HCT116 (cell line): ENCODE results near the gene TRABD. TPM values are rescaled to one million over a fixed set of nuclear protein-coding genes. Genes with fewer than 3 reads are reported as not detected.
A peak's percentile ranks its signal among the peaks of the same experiment; 100 is the strongest.

Experiments used
- ATAC-seq: fragments of 200-7000 bp; cut with Tn5 transposase; 2 replicates; pipeline ENCODE4 v1.9.1; 2020; ENCODE audit warnings: mild to moderate bottlenecking, moderate library complexity
- BruUV-seq: library from RNA; stranded (reverse); fragments of 400-500 nt; replicated peaks from 2 replicates; lab custom pipeline; 2021; lab: Mats Ljungman, UMichigan
- CTCF ChIA-PET: fragments of 300-600 bp; sonication (Branson Sonifier 250); formaldehyde crosslinking; loops from one replicate; lab custom pipeline; 2021; ENCODE audit warnings: antibody characterized with exemption; lab: Charles Lee
- POLR2A ChIA-PET: fragments of 300-600, 350-600 bp; sonication (Branson Sonifier 250); formaldehyde crosslinking; loops from one replicate; lab custom pipeline; 2021; ENCODE audit warnings: antibody characterized with exemption; lab: Charles Lee
- RAD21 ChIA-PET, 2 experiments: fragments of 300-600 bp; sonication (Branson Sonifier 250); formaldehyde crosslinking; loops; one replicate each; lab custom pipeline; 2023; ENCODE audit warnings: low total read pairs in 2 of 2; ENCODE audit not compliant: uncharacterized antibody in 2 of 2, unreplicated experiment in 2 of 2, low non-redundant PET in 1 of 2; lab: Charles Lee
- DNase-seq: peaks from one replicate; pipeline ENCODE4 v3.0.0-alpha.2; 2010; ENCODE audit warnings: low read depth, low spot score
- H2AFZ ChIP-seq: fragments of 200-600 bp; shearing (Covaris generic), sonication (generic); 2 replicates; pipeline ENCODE4 v1.6.1; 2017; ENCODE audit warnings: low read depth, mixed run types, mixed read lengths, antibody characterized with exemption, low read length; ENCODE audit not compliant: poor library complexity, severe bottlenecking
- H3K27ac ChIP-seq: 2 replicates; pipeline ENCODE4 v1.5.1; 2012; ENCODE audit warnings: low read depth, low read length
- H3K27me3 ChIP-seq: fragments of 200-600 bp; sonication (generic); 2 replicates; pipeline ENCODE4 v1.6.1; 2016; ENCODE audit warnings: mixed run types, low read length, mixed read lengths; ENCODE audit not compliant: insufficient read depth
- H3K36me3 ChIP-seq, 2 experiments: fragments of 200-500 bp in 1 of 2; fragments of 200-600 bp in 1 of 2; sonication (Bioruptor generic) in 1 of 2; sonication (generic) in 1 of 2; 2 replicates each; pipeline versions ENCODE4 v1.5.1 to v1.6.1; 2014 to 2016; ENCODE audit warnings: low read length in 2 of 2, inconsistent platforms in 1 of 2, mixed read lengths in 1 of 2, mixed run types in 1 of 2; ENCODE audit not compliant: insufficient read depth in 2 of 2, control insufficient read depth in 1 of 2
- H3K4me1 ChIP-seq, 2 experiments: fragments of 200-600 bp in 1 of 2; sonication (generic) in 1 of 2; 2 replicates each; pipeline versions ENCODE4 v1.5.1 to v1.6.1; 2012 to 2017; ENCODE audit warnings: low read length in 2 of 2, inconsistent platforms in 1 of 2, mild to moderate bottlenecking in 1 of 2, mixed read lengths in 1 of 2, mixed run types in 1 of 2, moderate library complexity in 1 of 2; ENCODE audit not compliant: insufficient read depth in 2 of 2, control insufficient read depth in 1 of 2
- H3K4me2 ChIP-seq: fragments of 200-600 bp; sonication (generic); 2 replicates; pipeline ENCODE4 v1.6.1; 2017; ENCODE audit warnings: mixed run types, low read length, mixed read lengths
- H3K4me3 ChIP-seq, 2 experiments: fragments of 200-600 bp in 1 of 2; sonication (generic) in 1 of 2; replicated peaks in 1 of 2; 2 replicates each; pipeline ENCODE4 v1.5.1; 2011 to 2016; ENCODE audit warnings: low read length in 2 of 2, control low read depth in 1 of 2, low read depth in 1 of 2, mild to moderate bottlenecking in 1 of 2, mixed read lengths in 1 of 2, mixed run types in 1 of 2
- H3K79me2 ChIP-seq: fragments of 200-600 bp; sonication (generic); 2 replicates; pipeline ENCODE4 v1.6.1; 2017; ENCODE audit warnings: mild to moderate bottlenecking, mixed run types, low read length, moderate library complexity, mixed read lengths; ENCODE audit not compliant: insufficient read depth
- H3K9ac ChIP-seq: fragments of 200-600 bp; sonication (generic); 2 replicates; pipeline ENCODE4 v1.6.1; 2016; ENCODE audit warnings: low read length, mixed read lengths
- H3K9me2 ChIP-seq: fragments of 200-600 bp; sonication (generic), shearing (Covaris generic); 2 replicates; pipeline ENCODE4 v1.6.1; 2017; ENCODE audit warnings: mixed run types, mild to moderate bottlenecking, moderate library complexity; ENCODE audit not compliant: insufficient read depth
- H3K9me3 ChIP-seq, 2 experiments: fragments of 200-500 bp in 1 of 2; fragments of 200-600 bp in 1 of 2; sonication (Bioruptor generic) in 1 of 2; sonication (generic) in 1 of 2; 2 replicates each; pipeline ENCODE4 v1.6.1; 2014 to 2017; ENCODE audit warnings: low read length in 2 of 2, mixed read lengths in 2 of 2, inconsistent platforms in 1 of 2, low read depth in 1 of 2, mild to moderate bottlenecking in 1 of 2, mixed run types in 1 of 2, moderate library complexity in 1 of 2; ENCODE audit not compliant: control insufficient read depth in 1 of 2, insufficient read depth in 1 of 2
- H4K20me1 ChIP-seq: fragments of 200-600 bp; sonication (generic), shearing (Covaris generic); 2 replicates; pipeline ENCODE4 v1.6.1; 2017; ENCODE audit warnings: mixed run types, mild to moderate bottlenecking, moderate library complexity; ENCODE audit not compliant: insufficient read depth
- EGR1 ChIP-seq: IDR thresholded peaks from 2 replicates; pipeline ENCODE4 v1.6.1; 2012; ENCODE audit warnings: low read depth
- TCF7L2 ChIP-seq: IDR thresholded peaks from 2 replicates; pipeline ENCODE4 v1.7.0; 2011; ENCODE audit warnings: borderline replicate concordance, inconsistent platforms; ENCODE audit not compliant: insufficient read depth, insufficient read length; ENCODE audit errors: extremely low read depth
- ZNF274 ChIP-seq: fragments of 200-500 bp; sonication (Bioruptor generic); IDR thresholded peaks from 2 replicates; pipeline ENCODE4 v1.6.1; 2014; ENCODE audit warnings: mild to moderate bottlenecking, low read depth, low read length, inconsistent platforms
- intact Hi-C: fragments of 100-400 bp; cut with micrococcal nuclease; formaldehyde crosslinking; loops from 2 replicates; pipeline ENCODE4 v1.10.0; 2022
- total RNA-seq: library from RNA; stranded (reverse); gene quantifications from one replicate; pipeline ENCODE4 v1.2.1, GENCODE V29; 2021; ENCODE audit not compliant: unreplicated experiment
- TF ChIP-seq, protein P1 (sequence below), 3 experiments: fragments of 200-600 bp in 1 of 3; sonication (generic) in 1 of 3; IDR thresholded peaks in 2 of 3; conservative IDR thresholded peaks in 1 of 3; 2 replicates each; pipeline ENCODE4 v1.5.1; 2012 to 2017; ENCODE audit warnings: low read depth in 2 of 3, low read length in 2 of 3, antibody characterized with exemption in 1 of 3, borderline replicate concordance in 1 of 3, control low read depth in 1 of 3, mild to moderate bottlenecking in 1 of 3, mixed read lengths in 1 of 3, mixed run types in 1 of 3, moderate library complexity in 1 of 3; ENCODE audit not compliant: insufficient read depth in 1 of 3
- TF ChIP-seq, protein P2 (sequence below): IDR thresholded peaks from 2 replicates; pipeline ENCODE4 v1.6.1; 2011; ENCODE audit warnings: mild to moderate bottlenecking, low read length, moderate library complexity; ENCODE audit not compliant: insufficient replicate concordance; ENCODE audit errors: extremely low read depth

TRABD gene
- total RNA-seq, 1 experiment from 2014 or later, result 90.3 TPM

DNA sequence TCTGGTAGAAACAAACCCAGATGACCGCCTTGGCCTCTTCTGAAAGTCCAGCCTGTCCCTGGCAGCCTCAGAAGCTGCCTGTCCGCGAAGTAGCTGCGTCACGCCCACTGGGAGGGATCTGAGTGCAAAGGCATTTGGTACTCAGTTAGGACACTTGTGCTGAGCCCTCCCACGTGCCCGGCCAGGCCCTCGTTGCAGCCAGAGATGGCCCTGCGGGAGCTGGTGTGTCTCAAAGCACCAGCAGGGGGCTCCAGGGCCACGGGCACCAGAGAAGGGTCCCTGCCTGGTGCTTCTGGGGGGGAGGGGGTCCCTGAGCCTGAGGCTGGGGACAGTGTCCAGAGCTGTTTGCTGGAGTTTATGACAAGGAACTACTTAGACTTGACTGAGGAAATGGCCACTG, 20.9 kb downstream of the TRABD start:
- no peaks in the 10 kb centered on the region for H3K27me3 ChIP-seq
- TF ChIP-seq, protein P1, sequence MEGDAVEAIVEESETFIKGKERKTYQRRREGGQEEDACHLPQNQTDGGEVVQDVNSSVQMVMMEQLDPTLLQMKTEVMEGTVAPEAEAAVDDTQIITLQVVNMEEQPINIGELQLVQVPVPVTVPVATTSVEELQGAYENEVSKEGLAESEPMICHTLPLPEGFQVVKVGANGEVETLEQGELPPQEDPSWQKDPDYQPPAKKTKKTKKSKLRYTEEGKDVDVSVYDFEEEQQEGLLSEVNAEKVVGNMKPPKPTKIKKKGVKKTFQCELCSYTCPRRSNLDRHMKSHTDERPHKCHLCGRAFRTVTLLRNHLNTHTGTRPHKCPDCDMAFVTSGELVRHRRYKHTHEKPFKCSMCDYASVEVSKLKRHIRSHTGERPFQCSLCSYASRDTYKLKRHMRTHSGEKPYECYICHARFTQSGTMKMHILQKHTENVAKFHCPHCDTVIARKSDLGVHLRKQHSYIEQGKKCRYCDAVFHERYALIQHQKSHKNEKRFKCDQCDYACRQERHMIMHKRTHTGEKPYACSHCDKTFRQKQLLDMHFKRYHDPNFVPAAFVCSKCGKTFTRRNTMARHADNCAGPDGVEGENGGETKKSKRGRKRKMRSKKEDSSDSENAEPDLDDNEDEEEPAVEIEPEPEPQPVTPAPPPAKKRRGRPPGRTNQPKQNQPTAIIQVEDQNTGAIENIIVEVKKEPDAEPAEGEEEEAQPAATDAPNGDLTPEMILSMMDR (IDR thresholded peaks at IDR 0.05 in 2 of 3, conservative IDR thresholded peaks at IDR 0.05 in 1 of 3; ENCODE audit: borderline replicate concordance in 1 of 3, insufficient read depth in 1 of 3, low read depth in 2 of 3, low read length in 2 of 3), result peak in 2 of 3 experiments; percentile 64 to 71; a peak in 5 of 6 replicates
- TF ChIP-seq, protein P2, sequence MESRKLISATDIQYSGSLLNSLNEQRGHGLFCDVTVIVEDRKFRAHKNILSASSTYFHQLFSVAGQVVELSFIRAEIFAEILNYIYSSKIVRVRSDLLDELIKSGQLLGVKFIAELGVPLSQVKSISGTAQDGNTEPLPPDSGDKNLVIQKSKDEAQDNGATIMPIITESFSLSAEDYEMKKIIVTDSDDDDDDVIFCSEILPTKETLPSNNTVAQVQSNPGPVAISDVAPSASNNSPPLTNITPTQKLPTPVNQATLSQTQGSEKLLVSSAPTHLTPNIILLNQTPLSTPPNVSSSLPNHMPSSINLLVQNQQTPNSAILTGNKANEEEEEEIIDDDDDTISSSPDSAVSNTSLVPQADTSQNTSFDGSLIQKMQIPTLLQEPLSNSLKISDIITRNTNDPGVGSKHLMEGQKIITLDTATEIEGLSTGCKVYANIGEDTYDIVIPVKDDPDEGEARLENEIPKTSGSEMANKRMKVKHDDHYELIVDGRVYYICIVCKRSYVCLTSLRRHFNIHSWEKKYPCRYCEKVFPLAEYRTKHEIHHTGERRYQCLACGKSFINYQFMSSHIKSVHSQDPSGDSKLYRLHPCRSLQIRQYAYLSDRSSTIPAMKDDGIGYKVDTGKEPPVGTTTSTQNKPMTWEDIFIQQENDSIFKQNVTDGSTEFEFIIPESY, result no peak
- TF ChIP-seq EGR1 (no peak), TCF7L2 (no peak), ZNF274 (no peak)
- TF ChIP-seq, all 23 proteins: peak for 1
- H3K9me2 ChIP-seq, result no peaks in the 10 kb centered on the region
- ChIA-PET RAD21 (no interaction called here), POLR2A (no interaction called here), CTCF (interaction anchor here (0.9 kb wide), 1 partner anchor 146 kb away, joined by 3 read pairs; no protein-coding TSS in a partner anchor)
- H4K20me1 ChIP-seq, result no peaks in the 10 kb centered on the region
- H3K4me2 ChIP-seq, result peak overlapping the region; percentile 9; the same call in 1 of the 2 replicates
- H2AFZ ChIP-seq, result no peak overlapping the region
- ATAC-seq, result peak; percentile 73
- no peak for DNase-seq
- peaks cover 8% of the 10 kb centered on the region for H3K79me2 ChIP-seq
- H3K4me1 ChIP-seq, result peaks cover 4 to 23% of the 10 kb centered on the region in 2 experiments
- H3K27ac ChIP-seq, result peak overlapping the region; percentile 8; the same call in 1 of the 2 replicates
- no TSS peak for BruUV-seq
- intact Hi-C loops, result loop anchor here (10.0 kb wide), 1 partner anchor 272 kb away; no protein-coding TSS in a partner anchor
- no peak overlapping the region for H3K4me3 ChIP-seq
- peaks cover 6% of the 10 kb centered on the region in 2 experiments; a peak in 3 of 4 replicates for H3K36me3 ChIP-seq
- no peak overlapping the region for H3K9ac ChIP-seq
- peaks cover 0 to 8% of the 10 kb centered on the region in 2 experiments; a peak in 1 of 4 replicates for H3K9me3 ChIP-seq
